ENCODE results near the gene DBR1. TPM values are rescaled to one million over a fixed set of nuclear protein-coding genes. Genes with fewer than 3 reads are reported as not detected.

DBR1 gene
- total RNA-seq, 4 donors from 2014 or later: 7.2 to 13.1 (median 11.7) TPM

DNA sequence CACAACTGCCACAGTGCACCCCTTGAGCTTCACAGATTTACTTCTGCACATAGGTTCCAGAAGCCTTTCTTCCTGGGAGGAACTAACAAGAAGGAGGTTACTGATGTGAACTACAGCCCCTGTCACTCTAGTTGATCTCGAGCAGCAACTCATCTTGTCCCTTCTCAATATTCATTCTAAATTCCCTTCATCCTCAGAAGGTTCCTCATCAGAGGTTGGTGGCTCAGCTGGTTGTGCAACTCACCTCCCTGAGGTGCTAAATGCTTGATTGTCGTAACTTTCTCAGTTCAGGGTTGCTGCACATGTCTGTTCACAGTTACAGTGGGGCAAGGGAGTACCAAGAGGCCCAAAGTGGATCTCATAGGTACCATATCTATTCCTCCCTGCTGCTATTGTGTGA lies 36.9 kb downstream of the DBR1 start:
- TF ChIP-seq, protein P1, sequence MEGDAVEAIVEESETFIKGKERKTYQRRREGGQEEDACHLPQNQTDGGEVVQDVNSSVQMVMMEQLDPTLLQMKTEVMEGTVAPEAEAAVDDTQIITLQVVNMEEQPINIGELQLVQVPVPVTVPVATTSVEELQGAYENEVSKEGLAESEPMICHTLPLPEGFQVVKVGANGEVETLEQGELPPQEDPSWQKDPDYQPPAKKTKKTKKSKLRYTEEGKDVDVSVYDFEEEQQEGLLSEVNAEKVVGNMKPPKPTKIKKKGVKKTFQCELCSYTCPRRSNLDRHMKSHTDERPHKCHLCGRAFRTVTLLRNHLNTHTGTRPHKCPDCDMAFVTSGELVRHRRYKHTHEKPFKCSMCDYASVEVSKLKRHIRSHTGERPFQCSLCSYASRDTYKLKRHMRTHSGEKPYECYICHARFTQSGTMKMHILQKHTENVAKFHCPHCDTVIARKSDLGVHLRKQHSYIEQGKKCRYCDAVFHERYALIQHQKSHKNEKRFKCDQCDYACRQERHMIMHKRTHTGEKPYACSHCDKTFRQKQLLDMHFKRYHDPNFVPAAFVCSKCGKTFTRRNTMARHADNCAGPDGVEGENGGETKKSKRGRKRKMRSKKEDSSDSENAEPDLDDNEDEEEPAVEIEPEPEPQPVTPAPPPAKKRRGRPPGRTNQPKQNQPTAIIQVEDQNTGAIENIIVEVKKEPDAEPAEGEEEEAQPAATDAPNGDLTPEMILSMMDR (IDR thresholded peaks at IDR 0.05): no peak
- ATAC-seq (ENCODE audit: low FRiP score): no peak
- no peak for DNase-seq (ENCODE audit: low spot score)

GRCh38 chr3:138136201-138136600 lies 38.5 kb downstream of the DBR1 start:
- TF ChIP-seq, protein P1 (IDR thresholded peaks at IDR 0.05): no peak
- ATAC-seq (ENCODE audit: low FRiP score): no peak
- no peak for DNase-seq (ENCODE audit: low spot score)

DNA sequence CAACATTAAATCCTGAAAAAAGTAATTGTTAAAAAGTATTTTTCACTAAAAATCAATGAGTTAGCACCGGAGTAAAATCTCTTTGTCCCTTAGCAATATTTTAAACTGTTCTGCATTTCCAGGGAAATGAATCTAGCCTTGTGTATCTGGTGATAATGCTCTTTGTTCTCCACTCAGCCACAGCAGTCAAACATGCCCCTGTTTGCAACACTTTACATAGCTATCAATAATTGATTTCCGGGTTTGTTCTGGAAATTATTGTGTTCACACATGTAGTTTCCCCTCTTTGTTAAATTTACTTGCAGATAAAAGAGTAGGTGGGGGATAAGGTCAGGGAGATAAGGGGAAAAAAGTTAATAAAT lies 38.9 kb downstream of the DBR1 start:
- ATAC-seq (ENCODE audit: low FRiP score): no peak
- TF ChIP-seq, protein P1 (IDR thresholded peaks at IDR 0.05): no peak
- DNase-seq (ENCODE audit: low spot score): no peak

DNA sequence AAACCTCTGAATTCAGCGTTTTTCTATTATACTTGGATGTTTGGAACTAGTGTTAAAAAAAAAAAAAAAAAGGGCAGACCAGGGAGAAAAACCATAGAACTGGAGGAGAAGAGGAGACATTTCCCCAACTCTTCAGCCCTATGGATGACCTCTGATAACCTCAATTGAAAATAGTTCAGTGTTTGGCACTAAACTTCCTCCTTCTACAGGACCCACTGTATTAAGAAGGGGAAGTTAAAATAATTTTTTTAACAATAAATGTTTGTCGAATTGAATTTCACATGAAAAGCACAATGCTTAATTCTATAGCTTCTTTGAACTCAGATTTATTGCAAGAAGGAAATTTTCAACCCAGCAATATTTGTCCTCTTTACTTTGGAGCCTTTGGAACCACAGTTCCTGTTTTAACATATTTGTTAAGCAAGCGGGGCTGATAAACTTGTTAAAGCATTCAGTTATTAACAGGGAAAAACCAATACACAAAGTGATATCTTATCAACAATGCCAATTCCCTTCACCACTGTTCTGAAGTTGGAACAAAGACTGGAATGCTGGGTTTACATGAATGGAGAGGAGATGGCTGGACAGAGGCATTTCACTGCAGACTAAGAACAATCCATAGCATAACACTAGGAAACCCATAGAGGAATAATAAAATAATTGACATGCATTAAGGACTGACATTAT lies 39.4 kb downstream of the DBR1 start:
- TF ChIP-seq, protein P1 (IDR thresholded peaks at IDR 0.05): no peak
- ATAC-seq (ENCODE audit: low FRiP score) (no peak), DNase-seq (ENCODE audit: low spot score) (no peak)

DNA sequence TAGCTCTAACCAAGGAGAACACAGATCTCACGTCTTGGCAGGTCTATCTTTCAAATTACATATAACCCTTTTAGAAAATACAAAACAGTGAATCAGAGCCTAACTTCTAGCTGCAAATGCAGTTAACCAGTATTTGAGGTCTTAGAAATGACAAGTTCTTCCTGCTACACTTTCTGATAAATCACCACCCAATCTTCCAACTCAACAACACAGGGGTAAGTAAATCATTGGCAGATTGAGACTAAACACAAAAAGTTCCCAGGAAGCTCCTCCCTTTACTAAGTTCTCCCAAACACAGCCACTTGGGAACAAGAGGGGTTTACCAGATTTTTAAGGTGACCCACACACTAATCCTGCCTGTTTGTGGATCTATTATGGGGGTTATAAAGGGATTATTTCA lies 42.5 kb downstream of the DBR1 start, which contains the start of gene A4GNT:
A4GNT (minus strand) TSS at position 152 of the 400 bp plus-strand sequence. CDS start 1,134 bp downstream, outside the sequence.
- TF ChIP-seq, protein P1 (IDR thresholded peaks at IDR 0.05): no peak
- DNase-seq (ENCODE audit: low spot score) (no peak), ATAC-seq (ENCODE audit: low FRiP score) (no peak)

- TF ChIP-seq, protein P1 (IDR thresholded peaks at IDR 0.05): no peak
- ATAC-seq (ENCODE audit: low FRiP score) (no peak), DNase-seq (ENCODE audit: low spot score) (no peak)
Measured at GRCh38 chr3:138127636-138128365, 46.9 kb downstream of the DBR1 start.

Data from omental fat pad (tissue), 4 donors.